ENCODE measurements around the gene CWC15. TPM values are rescaled to one million over a fixed set of nuclear protein-coding genes. Genes with fewer than 3 reads are reported as not detected.

Gene CWC15
- polyA plus RNA-seq, 1 of the 3 experiments (the other 2 are of a cell fraction): 27.0 TPM

DNA sequence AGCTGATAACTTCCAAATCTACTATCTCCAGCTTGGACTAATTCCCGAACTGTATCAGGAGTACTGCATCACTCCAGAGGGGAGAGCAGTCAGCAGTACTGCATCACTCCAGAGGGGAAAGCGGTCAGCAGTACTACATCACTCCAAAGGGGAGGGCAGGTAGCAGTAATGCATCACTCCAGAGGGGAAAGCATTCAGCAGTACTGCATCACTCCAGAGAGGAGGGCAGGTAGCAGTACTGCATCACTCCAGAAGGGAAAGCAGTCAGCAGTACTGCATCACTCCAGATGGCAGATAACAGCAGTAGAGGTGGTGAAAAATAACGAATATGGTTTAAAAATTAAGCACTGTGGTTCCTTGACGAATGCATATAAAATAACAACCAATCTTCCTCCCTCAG lies 8.4 kb downstream of the CWC15 start:
- ChIA-PET POLR2A (no interaction called here), CTCF (interaction anchor here (0.9 to 1.7 kb wide), 6 partner anchors 20 to 342 kb away, joined by 3 to 5 read pairs (median 3); no protein-coding TSS in a partner anchor)
- H3K36me3 ChIP-seq (replicated peaks in 1 of 2; ENCODE audit: control insufficient read depth in 1 of 2, insufficient read depth in 2 of 2, low read length in 1 of 2): peaks cover 83 to 88% of the 10 kb centered on the region in 2 experiments
- WGBS (ENCODE audit: low lambda C conversion rate): 86% methylated on average over 4 of the region's 4 CpGs
- H4K20me1 ChIP-seq (ENCODE audit: insufficient read depth): no peaks in the 10 kb centered on the region
- H3K4me3 ChIP-seq (ENCODE audit: low read depth in 2 of 2, low read length in 1 of 2): no peak overlapping the region
- H3K27ac ChIP-seq (ENCODE audit: low read depth in 2 of 2, low read length in 1 of 2): no peak overlapping the region; a peak in 1 of 4 replicates
- H3K9me2 ChIP-seq: no peaks in the 10 kb centered on the region
- DNase-seq: no peak
- no peaks in the 10 kb centered on the region for H3K9me3 ChIP-seq
- no peak overlapping the region for H3K9ac ChIP-seq
- no peak overlapping the region for H2AFZ ChIP-seq (ENCODE audit: low read depth)
- H3K4me2 ChIP-seq: no peak overlapping the region
- H3K79me2 ChIP-seq (ENCODE audit: insufficient read depth): no peaks in the 10 kb centered on the region
- H3K27me3 ChIP-seq (ENCODE audit: insufficient read depth): no peaks in the 10 kb centered on the region
- H3K4me1 ChIP-seq (ENCODE audit: control insufficient read depth in 1 of 2, insufficient read depth in 2 of 2, low read depth in 1 of 2, low read length in 1 of 2): no peaks in the 10 kb centered on the region; a peak in 1 of 4 replicates
- no peak for TF ChIP-seq ELF1 (IDR thresholded peaks at IDR 0.05)
- no peak for TF ChIP-seq SIN3A (IDR thresholded peaks at IDR 0.05; ENCODE audit: borderline replicate concordance, low read depth, low read length)
- TF ChIP-seq EZH2phosphoT487 (IDR thresholded peaks at IDR 0.05; ENCODE audit: borderline replicate concordance, low read depth): no peak
- TF ChIP-seq GATA2 (CRISPR knock-in tag; IDR thresholded peaks at IDR 0.05): no peak
- TF ChIP-seq JUND (IDR thresholded peaks at IDR 0.05): no peak
- no peak for TF ChIP-seq RCOR1 (IDR thresholded peaks at IDR 0.05; ENCODE audit: low read length)
- TF ChIP-seq, protein P1, sequence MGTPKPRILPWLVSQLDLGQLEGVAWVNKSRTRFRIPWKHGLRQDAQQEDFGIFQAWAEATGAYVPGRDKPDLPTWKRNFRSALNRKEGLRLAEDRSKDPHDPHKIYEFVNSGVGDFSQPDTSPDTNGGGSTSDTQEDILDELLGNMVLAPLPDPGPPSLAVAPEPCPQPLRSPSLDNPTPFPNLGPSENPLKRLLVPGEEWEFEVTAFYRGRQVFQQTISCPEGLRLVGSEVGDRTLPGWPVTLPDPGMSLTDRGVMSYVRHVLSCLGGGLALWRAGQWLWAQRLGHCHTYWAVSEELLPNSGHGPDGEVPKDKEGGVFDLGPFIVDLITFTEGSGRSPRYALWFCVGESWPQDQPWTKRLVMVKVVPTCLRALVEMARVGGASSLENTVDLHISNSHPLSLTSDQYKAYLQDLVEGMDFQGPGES (IDR thresholded peaks at IDR 0.05; ENCODE audit: low read depth, low read length): no peak
- TF ChIP-seq, protein P2, sequence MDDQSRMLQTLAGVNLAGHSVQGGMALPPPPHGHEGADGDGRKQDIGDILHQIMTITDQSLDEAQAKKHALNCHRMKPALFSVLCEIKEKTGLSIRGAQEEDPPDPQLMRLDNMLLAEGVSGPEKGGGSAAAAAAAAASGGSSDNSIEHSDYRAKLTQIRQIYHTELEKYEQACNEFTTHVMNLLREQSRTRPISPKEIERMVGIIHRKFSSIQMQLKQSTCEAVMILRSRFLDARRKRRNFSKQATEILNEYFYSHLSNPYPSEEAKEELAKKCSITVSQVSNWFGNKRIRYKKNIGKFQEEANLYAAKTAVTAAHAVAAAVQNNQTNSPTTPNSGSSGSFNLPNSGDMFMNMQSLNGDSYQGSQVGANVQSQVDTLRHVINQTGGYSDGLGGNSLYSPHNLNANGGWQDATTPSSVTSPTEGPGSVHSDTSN (IDR thresholded peaks at IDR 0.05): no peak
- no peak for TF ChIP-seq NRF1 (IDR thresholded peaks at IDR 0.05; ENCODE audit: low read depth, low read length)
- TF ChIP-seq TAF1 (IDR thresholded peaks at IDR 0.05; ENCODE audit: borderline replicate concordance, low read depth, low read length): no peak
- TF ChIP-seq EP300 (IDR thresholded peaks at IDR 0.05; ENCODE audit: borderline replicate concordance in 1 of 2, low read depth in 1 of 2, low read length in 1 of 2): no peak
- no peak for TF ChIP-seq FOXM1 (IDR thresholded peaks at IDR 0.05; ENCODE audit: low read depth)
- no peak for TF ChIP-seq TCF12 (IDR thresholded peaks at IDR 0.05)
- no peak for TF ChIP-seq YY1 (IDR thresholded peaks at IDR 0.05; ENCODE audit: low read depth)
- no peak for TF ChIP-seq MXI1 (IDR thresholded peaks at IDR 0.05; ENCODE audit: low read depth, low read length)
- H3F3A ChIP-seq (replicated peaks; ENCODE audit: insufficient read depth): peaks cover 24% of the 10 kb centered on the region

- no peaks in the 10 kb centered on the region for H4K20me1 ChIP-seq (ENCODE audit: insufficient read depth)
- H3K4me3 ChIP-seq (ENCODE audit: low read depth in 2 of 2, low read length in 1 of 2): no peak overlapping the region
- 100% methylated on average over 1 of the region's 1 CpG for WGBS (ENCODE audit: low lambda C conversion rate)
- DNase-seq: no peak
- ChIA-PET POLR2A (interaction anchor here (1.0 to 1.2 kb wide), 2 partner anchors 12 to 129 kb away, joined by 3 to 6 read pairs; partner anchors contain the start of genes CWC15 and KDM4D), CTCF (interaction anchor here (0.5 to 2.6 kb wide), 5 partner anchors 9 to 727 kb away, joined by 3 to 13 read pairs (median 3); partner anchors contain the start of genes CWC15 and KDM4D)
- H3K9ac ChIP-seq: no peak overlapping the region
- H3K9me2 ChIP-seq: no peaks in the 10 kb centered on the region
- peaks cover 53 to 56% of the 10 kb centered on the region in 2 experiments for H3K36me3 ChIP-seq (replicated peaks in 1 of 2; ENCODE audit: control insufficient read depth in 1 of 2, insufficient read depth in 2 of 2, low read length in 1 of 2)
- H3K4me1 ChIP-seq (ENCODE audit: control insufficient read depth in 1 of 2, insufficient read depth in 2 of 2, low read depth in 1 of 2, low read length in 1 of 2): no peaks in the 10 kb centered on the region; a peak in 1 of 4 replicates
- H2AFZ ChIP-seq (ENCODE audit: low read depth): no peak overlapping the region
- no peak overlapping the region for H3K4me2 ChIP-seq
- no peaks in the 10 kb centered on the region for H3K27me3 ChIP-seq (ENCODE audit: insufficient read depth)
- H3K27ac ChIP-seq (ENCODE audit: low read depth in 2 of 2, low read length in 1 of 2): no peak overlapping the region
- no peaks in the 10 kb centered on the region for H3K9me3 ChIP-seq
- H3K79me2 ChIP-seq (ENCODE audit: insufficient read depth): no peaks in the 10 kb centered on the region
- peaks cover 17% of the 10 kb centered on the region for H3F3A ChIP-seq (replicated peaks; ENCODE audit: insufficient read depth)
- TF ChIP-seq CHD2 (IDR thresholded peaks at IDR 0.05; ENCODE audit: low read length, partially characterized antibody) (no peak), CTCF (IDR thresholded peaks at IDR 0.05) (no peak), ELF1 (IDR thresholded peaks at IDR 0.05) (no peak), POLR2AphosphoS5 (IDR thresholded peaks at IDR 0.05; ENCODE audit: low read depth, low read length) (no peak)
- TF ChIP-seq, protein P3, sequence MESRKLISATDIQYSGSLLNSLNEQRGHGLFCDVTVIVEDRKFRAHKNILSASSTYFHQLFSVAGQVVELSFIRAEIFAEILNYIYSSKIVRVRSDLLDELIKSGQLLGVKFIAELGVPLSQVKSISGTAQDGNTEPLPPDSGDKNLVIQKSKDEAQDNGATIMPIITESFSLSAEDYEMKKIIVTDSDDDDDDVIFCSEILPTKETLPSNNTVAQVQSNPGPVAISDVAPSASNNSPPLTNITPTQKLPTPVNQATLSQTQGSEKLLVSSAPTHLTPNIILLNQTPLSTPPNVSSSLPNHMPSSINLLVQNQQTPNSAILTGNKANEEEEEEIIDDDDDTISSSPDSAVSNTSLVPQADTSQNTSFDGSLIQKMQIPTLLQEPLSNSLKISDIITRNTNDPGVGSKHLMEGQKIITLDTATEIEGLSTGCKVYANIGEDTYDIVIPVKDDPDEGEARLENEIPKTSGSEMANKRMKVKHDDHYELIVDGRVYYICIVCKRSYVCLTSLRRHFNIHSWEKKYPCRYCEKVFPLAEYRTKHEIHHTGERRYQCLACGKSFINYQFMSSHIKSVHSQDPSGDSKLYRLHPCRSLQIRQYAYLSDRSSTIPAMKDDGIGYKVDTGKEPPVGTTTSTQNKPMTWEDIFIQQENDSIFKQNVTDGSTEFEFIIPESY (IDR thresholded peaks at IDR 0.05; ENCODE audit: borderline replicate concordance, low read depth): no peak
These were observed 12.1 kb downstream of the CWC15 start for GRCh38 chr11:94961255-94961654.
